GM19023 (cell line): ENCODE measurements around the gene GAB2.

Experiments used
- ATAC-seq: cut with Tn5 transposase; IDR thresholded peaks from one replicate; pipeline ENCODE4 v1.9.1; 2021; ENCODE audit warnings: mild to moderate bottlenecking, moderate library complexity; ENCODE audit not compliant: unreplicated experiment

The GAB2 gene

GRCh38 chr11:78347956-78348355, 69.7 kb downstream of the GAB2 start:
- ATAC-seq, result no peak

- ATAC-seq, result no peak
Observed at GRCh38 chr11:78346799-78347198, 70.8 kb downstream of the GAB2 start.

DNA sequence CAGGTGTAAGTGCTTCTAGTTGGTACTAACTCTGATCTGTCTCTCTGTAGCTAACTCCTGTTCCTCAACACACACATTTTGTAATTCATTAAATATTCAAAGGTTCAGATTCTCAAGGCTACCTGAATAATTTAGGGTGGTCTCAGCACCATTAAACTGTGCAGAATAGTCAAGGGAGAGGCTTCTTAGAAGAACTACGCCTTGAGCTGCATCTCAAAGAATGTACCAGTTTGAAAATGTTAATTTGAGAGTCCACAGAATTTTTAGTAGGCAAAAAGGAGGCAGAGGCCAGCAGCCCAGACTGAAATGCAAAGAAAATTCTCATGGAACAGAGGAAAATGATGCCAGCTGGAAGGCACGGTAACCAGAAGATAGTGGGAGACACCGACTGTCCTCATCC, 72.2 kb downstream of the GAB2 start:
- no peak for ATAC-seq

DNA sequence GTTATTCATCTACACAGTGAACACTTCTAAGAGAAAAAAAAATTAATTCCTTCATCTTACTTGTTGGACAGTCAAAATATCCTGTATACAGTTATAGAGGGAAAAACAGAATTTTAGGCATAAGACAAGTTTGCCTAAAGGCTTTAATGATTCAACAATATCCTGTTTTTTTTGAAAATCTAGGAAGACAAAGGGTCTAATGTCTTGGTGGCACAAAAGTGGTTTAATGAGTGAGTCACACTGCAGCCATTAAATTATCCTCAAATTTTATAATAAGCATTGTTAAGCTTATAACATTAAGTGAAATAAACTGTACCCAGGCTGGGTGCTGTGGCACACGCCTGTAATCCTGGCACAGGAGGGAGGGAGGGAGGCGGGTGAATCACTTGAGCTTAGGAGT, 72.9 kb downstream of the GAB2 start:
- no peak for ATAC-seq

GRCh38 chr11:78344094-78344493, 73.5 kb downstream of the GAB2 start:
- ATAC-seq, result no peak

DNA sequence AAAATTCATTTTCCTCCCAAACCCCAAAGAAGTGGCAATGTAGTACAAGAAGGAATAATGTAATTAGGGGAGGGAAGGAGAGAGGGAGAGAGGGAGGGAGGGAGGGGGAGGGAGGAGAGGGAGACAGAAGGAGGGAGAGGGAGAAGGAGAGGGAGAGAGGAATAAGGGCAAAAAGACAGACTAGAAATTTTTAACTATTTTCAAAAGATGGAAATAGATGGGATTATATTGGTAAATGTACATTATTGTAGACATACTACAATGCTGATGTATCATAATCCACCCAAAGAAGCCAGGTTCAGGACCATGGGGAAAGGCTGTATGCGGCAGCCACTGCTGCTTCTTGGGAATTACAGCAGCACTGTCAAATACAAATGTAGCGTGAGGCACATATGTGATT, 74.3 kb downstream of the GAB2 start:
- no peak for ATAC-seq

DNA sequence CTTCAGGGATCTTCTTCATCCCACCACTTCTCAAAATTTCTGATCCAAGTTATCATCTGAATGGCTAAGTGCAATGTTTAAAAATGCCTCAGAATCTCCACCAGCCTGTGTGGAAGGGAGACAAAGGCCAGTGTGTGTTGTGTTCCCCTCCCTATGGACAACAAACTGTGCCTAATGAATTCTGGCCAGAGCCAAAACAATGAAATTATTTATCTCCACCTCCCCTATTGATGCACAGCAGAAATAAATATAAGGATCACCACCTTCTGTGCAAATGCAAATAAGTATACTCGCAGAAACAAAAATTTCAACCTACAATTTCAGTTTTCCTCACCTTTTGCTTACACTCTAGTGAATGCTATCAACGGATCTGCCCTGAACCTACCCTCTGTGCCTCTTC, 75.8 kb downstream of the GAB2 start:
- no peak for ATAC-seq

DNA sequence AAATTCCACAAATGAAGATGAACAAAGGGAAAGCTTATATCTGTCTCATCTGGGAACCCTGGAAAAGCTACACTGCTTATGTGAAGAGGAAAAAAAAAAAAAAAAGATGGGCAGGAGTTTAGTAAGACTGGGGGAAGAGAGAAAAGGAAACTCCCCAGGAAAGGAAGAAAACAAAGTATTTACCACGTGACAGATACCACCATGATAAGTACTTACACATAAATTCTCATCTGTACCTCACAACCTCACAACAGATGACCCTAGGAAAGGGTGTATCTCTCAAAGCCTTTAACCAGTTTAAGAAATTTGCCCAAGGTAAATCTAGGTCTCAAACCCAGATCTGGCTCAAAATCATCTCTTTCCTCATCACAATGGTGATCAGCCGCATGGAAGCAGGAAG, 77.1 kb downstream of the GAB2 start:
- no peak for ATAC-seq

GRCh38 chr11:78339945-78340344, 77.7 kb downstream of the GAB2 start:
- no peak for ATAC-seq

DNA sequence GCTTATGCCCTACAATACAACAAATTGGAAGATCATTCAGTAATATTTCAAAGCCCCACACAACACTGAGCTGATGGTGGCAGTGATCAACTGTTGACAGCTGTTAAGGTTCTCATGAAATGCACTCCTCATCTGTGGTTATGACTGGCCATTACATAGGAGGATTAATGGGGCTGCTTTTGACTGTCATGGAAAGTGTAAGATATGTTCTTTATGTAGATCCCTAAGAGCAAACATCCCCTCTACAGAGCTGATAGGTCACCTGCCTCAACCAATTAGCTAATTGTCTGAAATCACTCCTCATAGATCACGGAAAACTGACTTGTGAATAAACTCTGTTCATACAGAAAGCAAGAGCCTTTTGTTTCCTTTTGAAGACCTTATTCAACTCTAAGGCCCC, 78.1 kb downstream of the GAB2 start:
- ATAC-seq, result no peak

GRCh38 chr11:78338702-78339101, 78.9 kb downstream of the GAB2 start:
- no peak for ATAC-seq

GRCh38 chr11:78338138-78338537, 79.5 kb downstream of the GAB2 start:
- ATAC-seq, result no peak

- ATAC-seq, result no peak
Observed at GRCh38 chr11:78337554-78337924, 80.1 kb downstream of the GAB2 start.

DNA sequence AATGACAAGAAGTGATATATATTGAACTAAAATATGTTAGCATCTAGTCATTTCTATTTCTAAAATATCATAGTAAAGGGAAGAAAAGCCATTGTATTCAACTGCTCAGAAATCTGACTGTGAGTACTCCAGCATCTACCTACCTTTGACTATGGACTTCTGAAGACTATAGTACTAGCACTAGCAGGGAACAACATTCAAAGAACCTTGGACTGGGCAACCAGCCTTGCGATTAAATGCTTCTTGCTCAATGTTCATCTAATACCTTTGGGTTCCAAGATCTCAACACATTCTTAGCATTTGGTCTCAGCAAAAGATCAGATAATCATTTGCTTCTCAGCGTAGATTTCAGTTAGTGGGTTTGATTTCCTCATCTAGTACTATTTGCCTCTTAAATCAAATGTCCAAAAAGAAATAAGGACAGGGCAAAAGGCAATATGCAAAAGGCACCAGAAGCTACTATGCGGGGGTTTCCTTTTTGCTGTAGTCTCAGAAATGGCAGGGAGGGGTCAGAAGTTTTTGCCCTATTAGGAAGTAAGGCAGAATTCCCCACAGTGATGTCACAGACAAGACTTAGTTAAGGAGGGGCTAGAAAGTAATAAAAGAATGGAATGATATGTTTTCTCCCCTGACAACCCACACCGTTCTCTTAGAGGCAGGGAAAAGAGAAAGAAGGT, 80.6 kb downstream of the GAB2 start:
- no peak for ATAC-seq

GRCh38 chr11:78334109-78334508, 83.5 kb downstream of the GAB2 start:
- no peak for ATAC-seq

DNA sequence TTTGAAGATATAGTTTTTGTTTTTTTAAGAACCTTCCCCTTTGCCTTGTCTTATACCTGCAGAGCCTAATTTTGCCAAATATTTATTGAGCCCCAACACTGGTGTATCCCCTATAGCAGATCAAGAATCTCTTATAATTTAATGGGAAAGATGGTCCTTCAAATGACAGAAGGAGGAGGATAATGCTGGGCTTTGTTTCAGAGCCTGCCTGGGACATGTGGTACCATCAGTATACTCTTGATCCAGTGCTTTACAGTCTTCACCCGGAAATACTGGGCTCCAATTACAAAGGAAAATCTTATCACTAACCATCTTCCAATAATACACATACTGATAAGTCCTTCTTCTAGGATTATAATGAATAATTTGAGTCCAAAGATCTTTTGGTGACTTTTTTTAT, 84.7 kb downstream of the GAB2 start:
- no peak for ATAC-seq

DNA sequence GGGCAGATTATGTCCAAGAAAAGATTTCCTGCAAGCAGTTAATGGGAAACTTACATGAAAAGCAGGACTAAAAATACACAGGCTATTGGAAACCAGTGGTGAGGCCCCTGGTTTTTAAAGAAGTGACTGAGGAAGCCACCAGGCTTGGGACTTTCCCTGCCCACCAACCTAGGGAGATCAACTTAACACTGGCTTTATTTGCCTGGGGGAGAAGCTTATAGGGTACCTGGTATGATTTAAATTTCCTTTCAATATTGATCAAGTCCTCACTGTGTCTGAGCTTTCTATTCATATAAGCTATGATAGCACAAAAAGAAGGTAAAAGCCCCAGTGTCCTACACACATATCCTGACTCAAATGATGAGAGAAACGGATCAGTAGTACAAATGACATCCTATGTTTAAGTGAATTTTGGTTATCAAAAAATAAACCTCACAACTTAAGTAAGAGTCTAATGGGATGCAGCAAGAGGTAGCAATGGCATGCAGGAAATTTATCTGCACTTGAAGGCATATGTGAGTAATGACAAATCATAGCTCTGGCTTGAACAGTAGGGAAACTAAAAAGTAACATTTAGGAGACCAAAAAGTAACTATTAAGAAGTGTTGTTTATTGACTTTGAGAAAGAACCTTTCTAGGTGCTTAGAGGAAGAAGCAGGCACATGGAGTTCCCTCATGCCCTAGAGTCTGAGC, 85.3 kb downstream of the GAB2 start:
- ATAC-seq, result no peak

- no peak for ATAC-seq
Observed at GRCh38 chr11:78331711-78332110, 85.9 kb downstream of the GAB2 start.

DNA sequence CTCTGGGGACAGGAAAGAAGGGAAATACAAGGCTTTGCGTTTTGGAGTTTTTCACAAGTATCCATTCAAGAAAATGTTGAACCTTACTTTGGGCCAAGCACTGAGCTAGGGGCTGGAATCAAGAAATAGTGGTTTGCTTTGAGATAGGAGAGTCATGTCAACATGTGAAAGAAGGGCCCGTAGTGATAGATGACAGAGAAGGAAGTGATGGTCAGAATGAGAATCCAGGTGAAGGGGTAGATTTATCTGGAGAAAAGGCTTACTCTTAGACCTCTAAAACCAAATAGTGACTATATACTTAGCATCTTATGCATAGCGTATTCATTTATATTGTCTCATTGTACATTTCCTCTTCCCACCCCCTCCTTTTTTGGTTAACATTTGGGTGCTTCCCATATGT, 87.3 kb downstream of the GAB2 start:
- ATAC-seq, result no peak

GRCh38 chr11:78327945-78328344, 89.7 kb downstream of the GAB2 start:
- ATAC-seq, result no peak

- no peak for ATAC-seq
Observed at GRCh38 chr11:78325274-78325781, 92.3 kb downstream of the GAB2 start.

DNA sequence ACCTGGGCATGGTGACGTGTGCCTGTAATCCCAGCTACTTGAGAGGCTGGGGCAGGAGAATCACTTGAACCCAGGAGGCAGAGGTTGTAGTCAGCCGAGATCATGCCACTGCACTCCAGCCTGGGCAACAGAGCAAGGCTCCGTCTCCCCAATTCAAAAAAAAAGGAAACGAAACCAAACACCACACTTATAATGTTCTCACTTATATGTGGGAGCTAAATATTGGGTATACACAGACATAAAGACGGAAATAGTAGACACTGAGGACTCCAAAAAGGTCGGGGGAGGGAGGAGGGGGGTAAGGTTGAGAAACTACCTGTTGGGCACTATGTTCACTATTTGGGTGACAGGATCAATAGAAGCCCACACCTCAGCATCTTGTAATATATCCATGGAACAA, 94.3 kb downstream of the GAB2 start:
- ATAC-seq, result no peak
